Activated T-cell treated with anti-CD3 and anti-CD28 coated beads for 24 hours (primary cell): ENCODE results near the gene TTC28.
"Not testable (repeated sequence)": the region's sequence is repeated elsewhere in the genome, so short reads cannot be mapped to it uniquely, and the experiment has no call there.

Experiments
- DNase-seq: peaks from one replicate; pipeline ENCODE4 v3.0.0-alpha.2; 2020; ENCODE audit warnings: low read depth

Gene TTC28

DNA sequence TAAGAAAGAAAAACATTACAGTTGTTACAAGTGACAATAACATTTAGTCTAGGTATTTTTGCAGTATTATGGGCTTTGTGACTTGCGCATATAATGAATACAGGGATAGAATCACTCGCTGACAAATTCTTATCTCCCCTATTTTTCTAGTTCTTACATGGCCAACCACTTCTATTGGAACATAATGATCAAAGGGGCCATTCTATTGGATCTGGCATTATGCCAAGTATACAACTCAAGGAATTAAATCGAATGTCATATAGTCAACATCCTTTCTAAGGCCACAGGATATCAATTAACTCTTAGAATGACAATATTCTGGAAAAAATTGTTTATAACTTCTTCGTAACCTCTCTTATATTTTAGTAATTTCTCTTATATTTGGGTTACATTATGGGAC, 272.0 kb downstream of the TTC28 start:
- DNase-seq, result no peak

GRCh38 chr22:28406246-28406645, 273.4 kb downstream of the TTC28 start:
- DNase-seq, result no peak

DNA sequence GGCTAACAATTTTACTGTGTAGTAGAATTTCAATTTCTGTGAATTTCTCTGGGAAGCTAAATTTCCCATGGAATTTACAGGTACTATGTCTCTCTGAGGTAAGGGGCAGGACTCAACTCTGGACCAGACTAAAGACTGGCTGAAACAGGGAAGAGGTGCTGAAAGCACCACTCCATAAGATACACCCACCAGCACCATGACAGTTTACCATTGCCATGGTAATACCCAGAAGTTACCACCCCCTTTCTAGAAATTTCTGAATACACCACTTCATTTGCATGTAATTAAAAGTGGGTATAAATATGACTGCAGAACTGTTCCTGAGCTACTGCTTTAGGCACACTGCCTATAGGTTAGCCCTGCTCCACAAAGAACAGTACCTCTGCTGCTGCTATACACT, 274.1 kb downstream of the TTC28 start:
- no peak for DNase-seq

DNA sequence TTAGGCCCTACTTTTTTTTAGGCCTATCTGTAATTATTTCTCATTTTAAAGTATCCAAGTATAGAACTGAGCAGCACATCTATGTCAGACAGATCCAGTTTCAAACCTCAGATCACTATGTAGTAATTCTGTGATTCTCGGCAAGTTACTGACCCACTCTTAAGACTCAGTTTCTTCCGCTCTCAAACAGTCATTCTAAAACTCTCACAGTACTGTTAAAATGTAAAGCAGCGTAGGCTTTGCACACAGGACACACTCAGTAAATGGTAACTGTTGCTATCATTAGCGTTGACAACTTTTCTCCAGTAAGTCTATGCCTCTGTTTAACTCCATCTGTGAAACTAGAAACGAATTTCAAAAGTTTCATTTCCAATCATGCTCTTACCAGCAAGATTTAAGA, 277.1 kb downstream of the TTC28 start:
- DNase-seq, result no peak

DNA sequence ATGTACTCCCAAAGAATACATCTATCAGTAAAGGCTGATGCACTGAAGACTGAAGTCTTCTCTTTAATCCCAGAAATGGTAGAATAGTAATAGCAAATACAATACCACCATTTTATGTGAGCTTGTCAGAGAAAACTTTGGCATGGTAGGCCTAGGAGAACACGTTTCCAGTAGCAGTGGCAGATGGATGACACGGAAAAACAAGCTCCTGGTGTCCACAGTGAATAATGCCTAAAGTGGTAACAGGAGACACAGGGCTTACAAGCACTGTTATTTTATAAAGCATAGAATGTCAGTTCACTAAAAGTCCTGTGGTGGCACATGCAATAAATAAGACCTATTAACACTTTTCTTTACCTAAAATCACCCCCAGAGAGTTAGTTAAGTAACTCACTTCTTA, 277.6 kb downstream of the TTC28 start:
- no peak for DNase-seq

- no peak for DNase-seq
Observed at GRCh38 chr22:28398981-28399380, 280.7 kb downstream of the TTC28 start.

- DNase-seq, result no peak
Observed at GRCh38 chr22:28398355-28398754, 281.3 kb downstream of the TTC28 start.

DNA sequence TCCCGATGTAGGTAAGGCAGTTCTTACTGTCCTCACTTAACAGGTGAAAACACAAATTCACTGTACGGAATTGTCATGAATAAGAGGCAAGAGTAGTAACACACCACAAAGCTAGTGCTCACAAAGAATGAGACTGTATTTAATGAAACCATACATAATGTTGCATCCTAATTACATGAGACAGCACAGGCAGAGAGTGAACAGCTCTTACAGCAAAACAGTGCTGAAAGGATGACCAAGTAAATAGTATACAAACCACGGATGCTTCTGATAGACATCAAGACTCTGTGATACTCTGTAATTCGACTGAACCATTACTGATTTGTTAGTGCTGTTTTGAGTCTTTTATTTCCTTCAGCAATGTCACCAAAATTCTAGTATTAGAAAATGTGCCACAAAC, 282.3 kb downstream of the TTC28 start:
- DNase-seq, result no peak

DNA sequence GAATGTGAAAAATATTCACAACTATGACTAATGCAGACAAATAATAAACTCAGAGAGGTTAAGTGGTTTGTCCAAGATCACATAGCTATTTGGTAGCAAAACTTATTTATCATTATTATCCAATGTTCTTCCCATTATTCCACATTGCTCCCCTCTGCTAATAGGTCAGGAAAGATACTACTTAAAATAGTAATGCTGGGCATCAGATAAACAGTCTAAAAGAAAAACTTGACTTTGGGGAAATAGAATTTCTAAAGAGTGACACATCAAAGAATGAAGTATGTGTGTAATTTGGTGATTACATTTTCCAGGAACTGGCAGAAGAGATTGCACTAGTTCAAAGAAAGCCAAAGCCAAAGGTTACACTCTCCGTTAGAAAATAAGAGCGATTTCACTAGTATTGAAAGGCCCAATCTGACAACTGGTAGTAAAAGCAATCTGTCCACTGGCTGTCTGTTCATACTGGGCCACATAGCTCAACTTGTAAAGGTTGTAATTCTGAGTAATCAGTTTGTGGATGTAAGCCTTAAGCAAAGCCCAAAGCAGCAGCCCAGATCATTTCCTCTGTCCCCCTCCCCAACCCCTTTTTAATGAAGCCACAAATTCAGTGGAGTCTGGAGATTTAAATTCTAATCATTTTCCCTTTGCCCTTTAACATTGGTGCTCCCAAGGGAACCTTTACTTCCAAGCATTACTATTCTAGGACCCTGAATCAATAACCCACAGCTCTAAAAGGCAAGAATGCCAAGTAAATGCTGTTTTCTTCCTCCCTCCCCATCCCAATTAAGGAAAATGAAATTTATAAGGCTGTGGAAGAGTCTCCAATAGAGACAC, 283.5 kb downstream of the TTC28 start:
- no peak for DNase-seq

- no peak for DNase-seq
Observed at GRCh38 chr22:28395520-28395919, 284.1 kb downstream of the TTC28 start.

GRCh38 chr22:28394513-28395110, 285.0 kb downstream of the TTC28 start:
- DNase-seq, result no peak

DNA sequence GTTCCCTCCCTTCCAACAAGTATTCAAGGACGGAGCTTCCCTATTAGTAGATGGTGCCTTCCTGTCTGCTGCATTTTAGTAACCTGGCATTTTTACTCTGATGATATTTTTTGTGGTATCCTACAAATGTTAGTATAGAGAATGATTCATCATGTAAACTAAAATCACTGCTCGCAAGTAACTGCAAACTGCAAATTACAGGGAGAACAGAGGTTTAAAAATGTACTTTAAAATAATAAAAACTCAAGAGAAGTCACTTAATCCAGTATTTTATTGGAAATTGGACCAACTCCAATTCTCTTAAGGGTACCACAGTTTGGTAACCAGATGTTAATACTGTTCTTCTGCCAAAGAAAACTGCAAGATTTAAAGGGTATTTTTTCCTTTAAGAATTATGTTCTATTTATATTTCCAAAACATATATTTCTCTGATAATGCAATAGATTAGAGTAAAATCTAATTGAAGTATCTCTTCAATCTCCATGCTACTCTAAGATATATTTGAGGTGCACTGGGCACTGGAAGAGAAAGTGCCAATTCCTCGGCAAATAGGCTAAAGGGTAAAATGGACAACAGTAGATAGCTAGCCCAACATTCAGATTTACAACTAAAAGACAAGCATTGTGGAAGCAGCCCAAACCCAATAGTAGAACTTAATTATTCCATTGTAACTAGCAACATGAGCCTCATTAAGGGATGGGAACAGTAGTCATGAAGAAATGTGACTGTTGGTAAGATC, 298.0 kb downstream of the TTC28 start:
- DNase-seq, result no peak

- DNase-seq, result no peak
Observed at GRCh38 chr22:28379951-28380350, 299.7 kb downstream of the TTC28 start.

DNA sequence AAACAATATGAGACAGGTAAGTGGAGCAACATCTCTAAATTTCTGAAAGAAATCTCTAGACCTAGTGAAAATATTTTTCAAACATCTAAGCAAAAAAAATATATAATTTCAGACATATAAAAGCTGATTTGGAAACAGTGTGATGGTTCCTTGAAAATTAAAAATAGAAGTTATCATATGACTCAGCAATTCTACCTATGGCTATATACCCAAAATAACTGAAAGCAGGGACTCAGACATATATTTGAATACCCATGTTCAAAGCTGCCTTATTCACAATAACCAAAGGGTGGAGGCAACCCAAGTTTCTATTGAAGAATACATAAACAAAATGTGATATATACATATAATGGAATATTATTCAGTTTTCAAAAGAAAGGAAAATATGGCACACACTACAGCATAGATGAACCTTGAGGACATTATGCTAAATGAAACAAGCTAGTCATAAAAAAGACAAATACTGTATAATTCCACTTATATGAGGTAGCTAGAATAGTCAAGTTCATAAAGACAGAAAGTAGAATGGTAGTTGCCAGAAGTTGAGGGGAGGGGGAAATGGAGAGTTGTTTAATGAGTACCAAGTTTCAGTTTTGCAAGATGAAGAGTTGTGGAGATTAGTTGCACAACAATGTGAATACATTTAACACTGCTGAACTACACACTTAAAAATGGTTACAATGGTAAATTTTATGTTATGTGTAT, 300.4 kb downstream of the TTC28 start:
- no peak for DNase-seq

DNA sequence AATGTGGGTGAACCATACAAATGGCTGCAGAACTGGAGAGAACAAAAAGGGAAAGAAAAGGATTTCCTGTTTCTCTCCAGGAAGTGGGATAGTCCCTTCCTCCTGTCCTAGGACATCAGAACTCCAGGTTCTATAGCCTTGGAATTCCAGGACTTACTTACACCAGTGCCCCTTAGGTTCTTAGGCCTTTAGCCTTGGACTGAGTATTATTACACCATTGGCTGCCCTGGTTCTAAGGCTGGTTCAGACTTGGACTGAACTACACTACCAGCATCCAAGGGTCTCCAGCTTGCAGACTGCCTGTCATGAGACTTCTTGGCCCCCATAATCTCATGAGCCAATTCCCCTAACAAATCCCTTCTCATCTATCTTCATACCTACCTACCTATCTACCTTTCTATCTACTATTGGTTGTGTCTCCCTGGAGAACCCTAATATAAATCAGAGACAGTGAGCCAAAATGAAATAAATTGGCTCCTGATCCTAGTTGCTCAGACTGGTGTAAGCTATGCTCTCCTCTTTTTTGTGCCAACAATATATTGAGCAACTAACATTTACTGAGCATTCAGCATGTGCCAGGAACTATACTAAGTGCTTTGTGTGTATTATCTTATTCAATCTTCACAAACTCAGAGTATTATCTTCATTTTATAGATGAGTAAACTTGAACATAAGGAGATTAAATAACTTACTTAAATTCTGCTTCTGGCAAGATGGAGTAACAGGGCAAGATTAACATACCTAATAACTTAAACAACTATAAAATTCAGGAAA, 303.7 kb downstream of the TTC28 start:
- no peak for DNase-seq

DNA sequence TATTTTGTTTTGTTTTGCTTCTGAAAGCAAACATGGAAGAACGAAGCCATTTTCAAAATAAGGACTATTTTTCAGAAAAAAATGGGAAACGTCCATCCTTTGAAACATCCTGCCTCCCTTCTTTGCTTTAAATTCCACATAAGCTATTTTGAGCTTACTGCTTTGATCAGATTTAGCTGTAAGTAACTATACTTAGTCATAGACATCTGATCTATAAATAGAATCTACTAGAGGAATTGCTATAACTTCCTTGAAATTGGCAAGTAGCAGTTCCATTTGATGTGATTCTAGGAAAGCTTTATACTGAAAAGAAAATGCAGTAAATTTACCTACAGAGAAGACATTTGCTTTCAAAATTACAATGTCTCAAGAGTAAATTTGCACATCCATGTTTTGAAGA, 305.8 kb downstream of the TTC28 start:
- DNase-seq, result no peak

- no peak for DNase-seq
Observed at GRCh38 chr22:28369854-28370253, 309.8 kb downstream of the TTC28 start.

GRCh38 chr22:28366856-28367255, 312.8 kb downstream of the TTC28 start:
- no peak for DNase-seq

DNA sequence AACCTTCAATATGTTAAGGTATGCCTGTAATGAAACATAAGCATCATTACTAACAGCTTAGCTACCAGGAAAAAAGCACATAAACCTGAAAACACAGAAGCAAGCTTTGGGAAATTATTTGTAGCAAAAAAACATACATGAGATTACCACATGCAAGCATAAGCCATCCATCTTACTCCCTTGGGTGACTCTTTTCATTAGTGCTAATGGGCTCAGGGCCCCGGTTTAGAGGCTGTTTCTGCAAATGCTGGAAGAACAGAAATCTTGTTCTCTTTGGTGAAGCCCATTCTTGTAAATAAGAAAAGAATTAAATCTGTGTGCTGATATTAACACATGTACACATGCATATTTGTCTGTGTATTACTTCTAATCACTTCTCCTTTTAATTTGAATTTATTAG, 314.3 kb downstream of the TTC28 start:
- no peak for DNase-seq

DNA sequence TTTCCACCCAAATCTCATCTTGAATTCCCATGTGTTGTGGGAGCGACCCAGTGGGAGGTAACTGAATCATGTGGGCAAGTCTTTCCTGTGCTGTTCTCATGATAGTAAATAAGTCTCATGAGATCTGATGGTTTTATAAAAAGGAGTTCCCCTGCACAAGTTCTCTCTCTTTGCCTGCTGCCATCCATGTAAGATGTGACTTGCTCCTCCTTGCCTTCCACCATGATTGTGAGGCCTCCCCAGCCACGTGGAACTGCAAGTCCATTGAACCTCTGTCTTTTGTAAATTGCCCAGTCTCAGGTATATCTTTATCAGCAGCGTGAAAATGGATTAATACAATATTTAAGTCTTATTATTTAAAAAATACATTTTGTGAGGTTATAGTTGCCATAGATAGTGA, 315.5 kb downstream of the TTC28 start:
- not testable (repeated sequence) for DNase-seq

- no peak for DNase-seq
Observed at GRCh38 chr22:28360939-28361338, 318.7 kb downstream of the TTC28 start.

DNA sequence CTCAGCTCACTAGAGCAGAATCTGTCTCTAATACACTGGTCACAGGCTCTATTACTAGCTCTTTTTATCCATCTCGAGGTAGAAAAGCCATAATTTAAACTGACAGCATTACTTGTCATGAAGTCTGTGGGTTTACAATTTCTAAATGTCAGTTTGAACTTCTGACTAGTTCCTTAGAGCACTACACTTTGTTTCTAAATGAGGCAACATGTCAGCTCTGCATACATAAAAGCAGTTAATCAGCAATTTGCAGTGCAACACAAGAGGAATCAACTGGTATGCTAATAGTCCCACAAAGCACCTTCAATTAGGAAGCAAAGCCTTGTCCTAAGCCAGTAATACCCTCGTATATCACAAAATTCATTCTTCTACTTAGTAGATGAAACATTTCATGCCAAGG, 321.3 kb downstream of the TTC28 start:
- DNase-seq, result no peak
